HG03159 (cell line): ENCODE data around the gene PEPD.

Experiments
- ATAC-seq: cut with Tn5 transposase; IDR thresholded peaks from one replicate; pipeline ENCODE4 v1.9.1; 2021; ENCODE audit warnings: mild to moderate bottlenecking, moderate library complexity; ENCODE audit not compliant: unreplicated experiment

Gene PEPD

GRCh38 chr19:33387351-33388230, 134.0 kb downstream of the PEPD start:
- ATAC-seq, result no peak

DNA sequence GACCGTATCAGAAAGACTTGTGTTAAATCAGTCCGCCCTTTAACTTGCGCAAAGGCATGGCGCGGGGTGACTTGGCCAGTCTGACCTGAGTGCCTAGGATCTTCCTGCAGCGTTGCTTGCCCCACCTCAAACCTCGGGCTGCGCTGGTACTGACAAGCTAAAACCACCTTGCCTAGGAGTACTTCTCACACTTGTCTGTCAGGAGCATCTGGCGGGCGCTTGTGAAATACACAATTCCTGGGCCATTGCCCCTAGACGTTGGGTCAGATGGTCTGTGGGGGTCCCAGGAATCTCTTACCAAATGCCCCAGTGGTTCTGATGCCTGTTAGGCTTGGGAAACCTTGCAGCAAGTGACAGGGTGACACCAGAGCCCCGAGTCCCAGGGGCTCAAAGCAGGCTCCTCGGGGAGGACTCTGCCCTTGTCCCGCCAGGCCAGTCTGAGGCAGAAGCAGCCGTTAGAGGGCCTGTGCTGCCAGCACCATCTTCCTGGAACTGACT, 135.2 kb downstream of the PEPD start:
- no peak for ATAC-seq

DNA sequence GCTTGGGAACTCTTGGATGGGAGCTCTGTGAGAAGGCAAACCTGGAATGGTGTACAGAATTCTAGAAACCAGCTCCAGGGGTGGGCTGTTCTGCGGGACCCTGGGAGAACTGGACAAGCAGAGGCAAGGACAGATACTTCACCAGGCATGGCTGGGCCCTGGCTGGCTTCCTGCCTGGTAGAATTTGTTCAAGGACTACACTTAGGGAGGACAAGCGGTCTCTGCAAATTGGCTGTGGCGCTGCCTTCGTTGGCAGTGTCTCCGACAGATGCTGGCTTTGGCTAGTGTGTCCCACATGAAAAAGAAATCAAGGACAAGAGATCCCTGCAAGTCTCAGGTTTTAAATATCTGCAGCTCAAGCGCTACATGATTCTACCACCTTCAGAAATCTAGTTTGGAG, 135.6 kb downstream of the PEPD start:
- ATAC-seq, result no peak

DNA sequence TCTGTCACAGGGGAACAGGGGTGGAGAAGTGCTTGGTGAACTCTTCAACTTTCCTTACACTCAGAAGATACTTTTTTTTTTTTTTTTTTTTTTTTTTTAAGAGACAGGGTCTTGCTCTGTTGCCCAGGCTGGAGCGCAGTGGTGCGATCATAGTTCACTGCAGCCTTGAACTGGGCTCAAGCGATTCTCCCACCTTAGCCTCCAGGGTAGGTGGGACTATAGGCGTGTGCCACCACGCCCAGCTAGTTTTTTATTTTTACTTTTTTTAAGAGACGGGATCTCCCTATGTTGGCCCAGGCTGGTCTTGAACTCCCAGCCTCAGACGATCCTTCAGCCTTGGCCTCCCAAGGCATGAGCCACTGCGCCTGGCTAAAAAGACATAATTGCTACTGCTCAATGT, 136.6 kb downstream of the PEPD start:
- no peak for ATAC-seq

DNA sequence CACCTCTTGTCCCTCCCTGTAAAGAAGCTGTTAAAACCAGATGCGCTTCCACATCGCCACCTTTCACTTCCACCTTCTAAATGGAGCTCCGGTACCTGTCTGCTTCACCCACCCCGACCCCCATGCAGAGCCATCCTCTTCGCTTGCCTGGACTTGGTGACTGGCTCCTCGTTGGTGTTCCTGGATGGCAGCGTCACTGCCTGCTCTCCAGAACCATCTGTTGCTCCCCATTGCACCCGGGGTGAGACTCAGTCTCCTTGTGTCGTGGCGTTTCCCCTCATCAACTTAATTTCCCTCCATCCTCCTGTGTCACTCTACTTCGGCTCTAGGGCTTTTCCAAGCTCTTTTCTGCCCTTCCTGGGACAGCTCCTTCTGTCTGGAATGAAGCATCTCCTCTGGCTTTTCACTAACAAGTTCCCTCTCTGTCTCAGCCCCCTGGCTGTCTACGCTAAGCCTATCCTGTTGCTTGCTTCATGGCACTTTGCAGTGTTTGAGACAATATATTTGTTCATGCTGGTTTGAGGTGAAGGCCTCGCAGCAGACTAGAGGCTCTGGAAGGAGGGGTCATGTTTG, 137.8 kb downstream of the PEPD start:
- no peak for ATAC-seq

- no peak for ATAC-seq
Measured at GRCh38 chr19:33382982-33383381, 138.6 kb downstream of the PEPD start.

DNA sequence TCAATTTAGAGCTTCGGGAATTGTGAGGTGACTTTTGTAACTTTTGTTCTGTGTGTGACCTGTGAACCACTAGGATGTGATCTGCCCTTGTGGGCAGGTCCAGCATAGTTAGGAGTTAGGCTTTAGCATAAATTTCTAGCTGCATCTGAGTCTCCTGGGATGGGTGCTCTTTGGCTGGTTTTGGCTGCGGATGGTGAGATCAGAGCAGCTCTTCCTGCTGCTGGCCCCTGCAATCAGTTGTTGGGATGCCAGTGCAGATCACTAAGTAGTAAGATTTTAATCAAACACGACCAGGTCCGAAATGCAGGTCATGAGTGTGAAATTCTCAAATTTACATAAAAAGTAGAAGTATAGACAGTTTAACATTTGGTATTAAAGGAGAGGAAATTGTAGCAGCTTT, 139.6 kb downstream of the PEPD start:
- no peak for ATAC-seq

DNA sequence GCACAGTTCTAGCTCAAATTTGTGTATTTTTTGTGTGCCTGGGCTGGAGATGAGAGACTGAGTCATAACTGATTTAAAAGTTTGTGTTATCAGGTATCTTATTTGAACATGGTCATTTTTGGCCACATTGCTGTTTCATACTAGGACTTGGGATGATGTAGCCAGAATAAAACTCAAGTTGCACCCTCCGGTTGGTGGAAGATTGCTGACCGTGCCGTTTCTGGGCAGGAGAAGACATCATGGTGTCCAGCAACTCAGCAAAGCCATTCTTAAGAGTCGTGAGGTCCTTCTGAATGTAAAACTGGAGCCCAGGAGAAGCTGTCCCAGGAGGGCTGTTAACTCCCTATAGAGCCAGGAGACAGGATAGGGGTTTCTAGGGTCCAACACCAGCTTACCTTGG, 140.5 kb downstream of the PEPD start:
- ATAC-seq, result no peak

DNA sequence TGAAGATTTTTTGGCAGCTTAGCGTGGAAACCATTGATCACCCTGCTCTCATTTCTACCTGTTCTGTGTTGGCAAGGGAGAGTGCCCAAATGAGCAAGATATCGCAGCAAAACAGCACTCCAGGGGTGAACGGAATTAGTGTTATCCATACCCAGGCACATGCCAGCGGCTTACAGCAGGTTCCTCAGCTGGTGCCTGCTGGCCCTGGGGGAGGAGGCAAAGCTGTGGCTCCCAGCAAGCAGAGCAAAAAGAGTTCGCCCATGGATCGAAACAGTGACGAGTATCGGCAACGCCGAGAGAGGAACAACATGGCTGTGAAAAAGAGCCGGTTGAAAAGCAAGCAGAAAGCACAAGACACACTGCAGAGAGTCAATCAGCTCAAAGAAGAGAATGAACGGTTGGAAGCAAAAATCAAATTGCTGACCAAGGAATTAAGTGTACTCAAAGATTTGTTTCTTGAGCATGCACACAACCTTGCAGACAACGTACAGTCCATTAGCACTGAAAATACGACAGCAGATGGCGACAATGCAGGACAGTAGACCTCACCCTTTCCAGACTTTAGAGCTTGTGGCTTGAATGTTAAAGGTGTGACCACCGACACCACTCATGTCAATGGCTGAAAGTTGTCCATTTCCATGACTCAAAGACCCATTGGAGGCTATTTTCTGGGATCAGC, 142.3 kb downstream of the PEPD start:
- no peak for ATAC-seq

GRCh38 chr19:33377586-33378475, 143.8 kb downstream of the PEPD start:
- no peak for ATAC-seq

GRCh38 chr19:33376941-33377557, 144.5 kb downstream of the PEPD start:
- no peak for ATAC-seq

DNA sequence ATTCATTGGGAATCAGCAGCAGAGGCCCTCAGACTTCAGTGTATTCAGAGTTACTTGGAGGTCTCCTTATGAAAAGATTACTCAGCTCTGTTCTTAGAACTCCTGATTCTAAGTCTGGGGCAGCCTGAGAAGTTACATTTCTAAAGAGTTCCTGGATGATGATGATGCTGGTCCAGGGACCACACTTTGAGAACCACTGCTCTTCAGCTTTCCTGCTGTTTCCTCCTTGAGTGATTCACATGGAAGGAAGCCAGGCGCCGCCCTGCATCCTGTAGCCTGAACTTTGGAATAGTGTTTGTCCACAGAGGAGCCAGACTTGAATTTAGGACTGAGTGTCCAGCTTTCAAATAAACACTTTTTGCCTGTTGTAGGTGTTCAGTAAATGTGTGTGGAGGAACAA, 145.2 kb downstream of the PEPD start:
- no peak for ATAC-seq

DNA sequence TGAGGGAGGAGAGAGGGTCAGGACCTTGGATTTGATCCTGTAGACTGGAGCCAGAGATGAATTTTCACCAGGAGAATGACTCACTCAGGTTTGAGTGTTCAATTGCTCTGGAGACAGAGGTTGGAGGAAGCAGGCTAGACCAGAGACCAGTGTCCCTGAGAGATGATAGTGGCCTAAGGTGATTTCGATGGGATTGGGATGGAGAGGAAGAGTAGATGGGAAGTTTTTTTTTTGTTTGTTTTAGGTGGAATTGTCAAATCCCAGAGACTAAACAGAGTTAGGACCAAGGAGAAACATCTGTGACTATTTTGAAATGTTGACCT, 145.8 kb downstream of the PEPD start:
- no peak for ATAC-seq

- no peak for ATAC-seq
Measured at GRCh38 chr19:33375156-33375836, 146.3 kb downstream of the PEPD start.

DNA sequence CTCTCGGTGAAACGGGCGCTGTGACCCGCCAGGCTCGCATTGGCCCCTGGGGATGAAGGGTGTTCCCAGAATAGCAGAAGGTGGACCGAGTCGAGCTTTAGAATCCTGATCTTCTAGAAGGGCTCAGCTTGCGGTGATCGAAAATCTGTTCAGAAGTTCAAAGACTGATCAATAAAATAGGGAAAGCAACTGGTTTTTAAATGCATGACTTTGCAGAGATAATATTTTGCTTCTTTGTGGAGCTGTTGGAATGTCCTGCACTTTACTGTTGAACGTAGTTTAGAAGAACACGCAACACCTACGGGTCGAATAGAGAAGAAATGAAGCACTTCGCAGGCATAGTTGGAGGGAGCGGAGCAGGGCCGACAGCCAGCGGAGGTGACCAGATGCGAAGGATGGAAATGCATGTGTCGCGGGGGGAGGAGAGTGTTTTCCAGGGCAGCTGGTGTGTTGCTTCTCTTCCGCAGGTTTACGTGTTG, 147.3 kb downstream of the PEPD start:
- ATAC-seq, result no peak

DNA sequence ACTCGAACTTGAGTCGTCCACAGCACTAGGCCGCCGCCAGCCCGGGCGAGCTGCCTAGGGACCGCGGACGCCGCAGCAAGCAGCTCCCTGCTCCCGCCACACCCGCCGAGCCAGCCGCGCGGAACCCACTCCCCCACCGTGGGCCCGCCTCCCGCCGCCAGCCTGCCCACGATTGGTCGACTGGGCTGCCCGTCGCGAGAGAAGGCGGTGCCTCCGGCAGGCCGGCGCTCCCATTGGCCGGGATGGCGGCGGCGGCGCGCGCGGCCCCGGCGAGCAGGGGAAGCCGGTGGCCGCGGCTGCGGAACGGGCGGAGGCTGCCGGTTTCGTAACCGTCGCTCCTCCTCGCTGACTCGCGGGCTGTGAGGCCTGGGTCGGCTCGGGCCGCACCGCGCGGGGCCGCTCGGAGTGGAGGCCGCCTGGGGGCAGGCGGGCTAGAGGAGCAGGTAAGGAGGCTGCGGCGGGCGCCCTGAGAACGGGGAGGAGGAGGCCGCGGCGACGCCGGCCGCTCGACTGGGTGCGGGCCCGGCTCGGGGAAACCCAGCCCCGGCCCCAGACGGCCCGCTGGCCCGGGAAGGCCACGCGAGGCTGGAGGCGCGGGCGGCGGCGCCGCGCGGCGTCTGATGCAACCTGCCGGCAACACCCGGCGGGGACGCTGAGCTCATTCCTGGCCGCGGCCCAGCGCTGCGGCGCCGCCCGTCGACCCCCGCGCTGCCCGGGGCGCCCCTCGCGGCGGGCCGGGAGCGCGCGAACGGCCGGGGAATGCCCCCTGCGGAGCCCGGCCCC, 147.9 kb downstream of the PEPD start, which contains the start of gene CEBPG:
CEBPG (plus strand) TSS at position 257 of the 783 bp plus-strand sequence. CDS start 5,531 bp downstream, outside the sequence.
- ATAC-seq, result peak; percentile 89

GRCh38 chr19:33370783-33371182, 150.8 kb downstream of the PEPD start:
- no peak for ATAC-seq

GRCh38 chr19:33368074-33368864, 153.3 kb downstream of the PEPD start:
- no peak for ATAC-seq
